ENCODE data around the gene CAP2.

- TF ChIP-seq REST (IDR thresholded peaks at IDR 0.05; ENCODE audit: insufficient read depth in 1 of 2, low read depth in 2 of 2, low read length in 2 of 2) (no peak), TAF1 (IDR thresholded peaks at IDR 0.05; ENCODE audit: borderline replicate concordance, insufficient read depth, low read length) (no peak), FOXP2 (optimal IDR thresholded peaks at IDR 0.05; ENCODE audit: borderline replicate concordance, extremely low read depth, extremely low read length, insufficient read depth) (no peak), POLR2AphosphoS5 (IDR thresholded peaks at IDR 0.05; ENCODE audit: low read depth, low read length) (no peak), SIN3A (IDR thresholded peaks at IDR 0.05; ENCODE audit: borderline replicate concordance, insufficient read depth, low read length) (no peak)
Observed at GRCh38 chr6:17353440-17354175, 39.8 kb upstream of the CAP2 start.
